GM12878 (cell line): ENCODE results near the gene UBAP2. TPM values are rescaled to one million over a fixed set of nuclear protein-coding genes. Genes with fewer than 3 reads are reported as not detected.
A peak's percentile ranks its signal among the peaks of the same experiment; 100 is the strongest.

Experiments used
- ATAC-seq: fragments of 200-7000 bp; cut with Tn5 transposase; 3 replicates; pipeline ENCODE4 v1.9.1; 2020; ENCODE audit warnings: mild to moderate bottlenecking, moderate library complexity
- Bru-seq: library from RNA; stranded (reverse); fragments of 400-500 nt; gene quantifications from one replicate; lab custom pipeline; 2021; lab: Mats Ljungman, UMichigan
- BruChase-seq, 2 experiments: library from RNA; stranded (reverse); fragments of 400-500 nt; gene quantifications; one replicate each; lab custom pipeline; 2021; lab: Mats Ljungman, UMichigan
- BruUV-seq: library from RNA; stranded (reverse); fragments of 400-500 nt; replicated peaks from 2 replicates; lab custom pipeline; 2021; lab: Mats Ljungman, UMichigan
- CTCF ChIA-PET: fragments of 300-600 bp; sonication (Branson Sonifier 250); formaldehyde crosslinking; extraction: SDS; loops from one replicate; lab custom pipeline; 2021; ENCODE audit warnings: inconsistent platforms; lab: Yijun Ruan, JAX
- POLR2A ChIA-PET: fragments of 350-600 bp; formaldehyde crosslinking; extraction: SDS; loops from one replicate; lab custom pipeline; 2021; ENCODE audit warnings: inconsistent platforms; lab: Charles Lee
- RAD21 ChIA-PET: fragments of 300-600 bp; sonication (Branson Sonifier 250); formaldehyde crosslinking; loops from one replicate; lab custom pipeline; 2023; ENCODE audit warnings: antibody characterized with exemption; ENCODE audit not compliant: unreplicated experiment; lab: Charles Lee
- SMC1A ChIA-PET: fragments of 300-600 bp; sonication (Branson Sonifier 250); formaldehyde crosslinking; loops from one replicate; lab custom pipeline; 2023; ENCODE audit not compliant: unreplicated experiment, uncharacterized antibody; lab: Charles Lee
- DNase-seq: peaks from one replicate; pipeline ENCODE4 v3.0.0-alpha.2; 2011; ENCODE audit warnings: low read depth, low spot score
- FAIRE-seq: peaks from 3 replicates; lab custom pipeline; 2011; peaks lifted over from hg19 to GRCh38; lab: Jason Lieb, UNC
- H2AFZ ChIP-seq: 2 replicates; pipeline ENCODE4 v1.6.0; 2011; ENCODE audit warnings: low read depth, low read length, control low read depth; ENCODE audit not compliant: control insufficient read depth
- H3K27ac ChIP-seq: 2 replicates; pipeline ENCODE4 v1.5.1; 2011; ENCODE audit warnings: control low read depth; ENCODE audit not compliant: control insufficient read depth, insufficient read depth
- H3K27me3 ChIP-seq, 2 experiments: replicated peaks in 1 of 2; 2 replicates each; pipeline versions ENCODE4 v1.6.0 to v1.6.1; 2011; ENCODE audit warnings: low read length in 1 of 2; ENCODE audit not compliant: control insufficient read depth in 2 of 2, insufficient read depth in 2 of 2
- H3K36me3 ChIP-seq, 2 experiments: 2 replicates each; pipeline ENCODE4 v1.5.1; 2011; ENCODE audit warnings: low read length in 1 of 2; ENCODE audit not compliant: control insufficient read depth in 2 of 2, insufficient read depth in 2 of 2
- H3K4me1 ChIP-seq: 2 replicates; pipeline ENCODE4 v1.6.1; 2011; ENCODE audit warnings: mild to moderate bottlenecking, low read length, moderate library complexity, mixed read lengths; ENCODE audit not compliant: control insufficient read depth, insufficient read depth
- H3K4me2 ChIP-seq: 2 replicates; pipeline ENCODE4 v1.6.0; 2011; ENCODE audit warnings: control low read depth; ENCODE audit not compliant: control insufficient read depth, insufficient read depth
- H3K4me3 ChIP-seq: fragments of 200-600 bp; sonication (generic); 2 replicates; pipeline ENCODE4 v1.5.1; 2016
- H3K79me2 ChIP-seq: 2 replicates; pipeline ENCODE4 v1.6.0; 2011; ENCODE audit warnings: low read length; ENCODE audit not compliant: control insufficient read depth, insufficient read depth
- H3K9ac ChIP-seq: 2 replicates; pipeline ENCODE4 v1.8.0; 2011; ENCODE audit warnings: low read length, control low read depth, mixed read lengths; ENCODE audit not compliant: control insufficient read depth, insufficient read depth
- H3K9me3 ChIP-seq: replicated peaks from 3 replicates; pipeline ENCODE4 v1.5.1; 2011; ENCODE audit warnings: mild to moderate bottlenecking, low read length; ENCODE audit not compliant: control insufficient read depth, insufficient read depth
- H4K20me1 ChIP-seq: 2 replicates; pipeline ENCODE4 v1.6.0; 2011; ENCODE audit not compliant: control insufficient read depth, insufficient read depth
- ETV6 ChIP-seq, 2 experiments: fragments of 450-650 bp in 1 of 2; IDR thresholded peaks in 1 of 2; conservative IDR thresholded peaks in 1 of 2; 2 replicates each; pipeline ENCODE4 v1.6.1; 2014; ENCODE audit warnings: antibody characterized with exemption in 1 of 2, borderline replicate concordance in 1 of 2, low read depth in 1 of 2, mild to moderate bottlenecking in 1 of 2, moderate library complexity in 1 of 2
- EZH2 ChIP-seq: IDR thresholded peaks from 2 replicates; pipeline ENCODE4 v1.6.1; 2012; ENCODE audit warnings: low read depth, mild to moderate bottlenecking, control low read depth, inconsistent platforms, low read length, borderline replicate concordance; ENCODE audit not compliant: control insufficient read depth
- JUND ChIP-seq: IDR thresholded peaks from 2 replicates; pipeline ENCODE4 v1.6.1; 2012; ENCODE audit warnings: low read depth, mild to moderate bottlenecking, low read length, improper control_type of control experiment, moderate library complexity
- KAT2A ChIP-seq: conservative IDR thresholded peaks from 2 replicates; pipeline ENCODE4 v1.6.1; 2011; ENCODE audit warnings: low read depth, low read length; ENCODE audit not compliant: control insufficient read depth
- RAD51 ChIP-seq: fragments of 450-650 bp; IDR thresholded peaks from 2 replicates; pipeline ENCODE4 v1.6.1; 2016; ENCODE audit warnings: moderate library complexity, mild to moderate bottlenecking, inconsistent platforms
- RBBP5 ChIP-seq: fragments of 200-600 bp; sonication (generic); conservative IDR thresholded peaks from 2 replicates; pipeline ENCODE4 v1.6.1; 2016
- RFX5 ChIP-seq: IDR thresholded peaks from 2 replicates; pipeline ENCODE4 v1.6.1; 2011; ENCODE audit warnings: low read depth, low read length, improper control_type of control experiment
- TCF12 ChIP-seq: IDR thresholded peaks from 2 replicates; pipeline ENCODE4 v1.6.1; 2011; ENCODE audit warnings: low read depth, mild to moderate bottlenecking, low read length
- ZNF274 ChIP-seq: IDR thresholded peaks from one replicate; pipeline ENCODE4 v1.8.0; 2011; ENCODE audit not compliant: insufficient read length, insufficient read depth
- WGBS: methylation state at CpG from one replicate; pipeline ENCODE4 v1.1.6; 2016; ENCODE audit warnings: low lambda C conversion rate; ENCODE audit not compliant: insufficient replicate concordance, insufficient coverage; ENCODE audit errors: missing lambda C conversion rate; 5-methylcytosine and 5-hydroxymethylcytosine counted together
- in situ Hi-C: fragments of 300-500 bp; cut with MboI; formaldehyde crosslinking; loops from 9 replicates; pipeline ENCODE4 v1.14.3; 2018; ENCODE audit warnings: mixed read lengths
- intact Hi-C: fragments of 100-400 bp; cut with micrococcal nuclease; formaldehyde crosslinking; loops from one replicate; pipeline ENCODE4 v1.14.2; 2022; ENCODE audit not compliant: unreplicated experiment
- long read RNA-seq, 2 experiments: library from polyadenylated mRNA; unstranded; transcript quantifications; one replicate each; pipeline ENCODE4 v2.0.0, GENCODE V29; 2019 to 2020
- polyA minus RNA-seq, 3 experiments: library from RNA; depleted of rRNA, polyadenylated mRNA; stranded (reverse); fragments of >200 nt; gene quantifications; 2 replicates each; pipeline ENCODE4 v1.2.3, GENCODE V29; 2011
- polyA plus RNA-seq, 11 experiments: library from polyadenylated mRNA; depleted of rRNA in 4 of 11; unstranded in 6 of 11; stranded (reverse) in 5 of 11; fragments of >200 nt; fragmentation: Nextera tagmentation in 4 of 11; fragmentation: Illumina TruSeq in 1 of 11; extraction: Ambion mirVana in 4 of 11; extraction: Trizol in 1 of 11; gene quantifications; 1 replicate in 1 of 11; 2 replicates in 10 of 11; pipeline versions ENCODE4 v1.2.1 to v1.2.3, GENCODE V29; 2011 to 2016; ENCODE audit warnings: inconsistent platforms in 2 of 11, missing spikeins in 2 of 11, low read depth in 1 of 11
- total RNA-seq, 4 experiments: library from RNA; depleted of rRNA in 3 of 4; stranded (reverse); fragments of >200 nt in 3 of 4; fragmentation: Illumina TruSeq in 1 of 4; extraction: Trizol in 1 of 4; gene quantifications; 2 replicates each; pipeline versions ENCODE4 v1.2.1 to v1.2.3, GENCODE V29; 2013 to 2021
- TF ChIP-seq, protein P1 (sequence below): IDR thresholded peaks from 2 replicates; pipeline ENCODE4 v1.6.1; 2011; ENCODE audit warnings: mild to moderate bottlenecking, low read depth, low read length, moderate library complexity; ENCODE audit not compliant: insufficient replicate concordance

UBAP2 gene, protein sequence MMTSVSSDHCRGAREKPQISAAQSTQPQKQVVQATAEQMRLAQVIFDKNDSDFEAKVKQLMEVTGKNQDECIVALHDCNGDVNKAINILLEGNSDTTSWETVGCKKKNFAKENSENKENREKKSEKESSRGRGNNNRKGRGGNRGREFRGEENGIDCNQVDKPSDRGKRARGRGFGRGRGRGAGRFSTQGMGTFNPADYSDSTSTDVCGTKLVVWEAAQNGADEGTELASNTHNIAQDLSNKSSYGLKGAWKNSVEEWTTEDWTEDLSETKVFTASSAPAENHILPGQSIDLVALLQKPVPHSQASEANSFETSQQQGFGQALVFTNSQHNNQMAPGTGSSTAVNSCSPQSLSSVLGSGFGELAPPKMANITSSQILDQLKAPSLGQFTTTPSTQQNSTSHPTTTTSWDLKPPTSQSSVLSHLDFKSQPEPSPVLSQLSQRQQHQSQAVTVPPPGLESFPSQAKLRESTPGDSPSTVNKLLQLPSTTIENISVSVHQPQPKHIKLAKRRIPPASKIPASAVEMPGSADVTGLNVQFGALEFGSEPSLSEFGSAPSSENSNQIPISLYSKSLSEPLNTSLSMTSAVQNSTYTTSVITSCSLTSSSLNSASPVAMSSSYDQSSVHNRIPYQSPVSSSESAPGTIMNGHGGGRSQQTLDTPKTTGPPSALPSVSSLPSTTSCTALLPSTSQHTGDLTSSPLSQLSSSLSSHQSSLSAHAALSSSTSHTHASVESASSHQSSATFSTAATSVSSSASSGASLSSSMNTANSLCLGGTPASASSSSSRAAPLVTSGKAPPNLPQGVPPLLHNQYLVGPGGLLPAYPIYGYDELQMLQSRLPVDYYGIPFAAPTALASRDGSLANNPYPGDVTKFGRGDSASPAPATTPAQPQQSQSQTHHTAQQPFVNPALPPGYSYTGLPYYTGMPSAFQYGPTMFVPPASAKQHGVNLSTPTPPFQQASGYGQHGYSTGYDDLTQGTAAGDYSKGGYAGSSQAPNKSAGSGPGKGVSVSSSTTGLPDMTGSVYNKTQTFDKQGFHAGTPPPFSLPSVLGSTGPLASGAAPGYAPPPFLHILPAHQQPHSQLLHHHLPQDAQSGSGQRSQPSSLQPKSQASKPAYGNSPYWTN
- total RNA-seq (2013; cell fraction: nucleolus; rRNA removed), result 114 and 119 TPM in 2 replicates
- total RNA-seq (2014; rRNA removed), result 22.0 and 22.3 TPM in 2 replicates
- total RNA-seq (2014; rRNA removed; fragmentation: Illumina TruSeq; extraction: Trizol), result 20.3 and 21.9 TPM in 2 replicates
- 45.3 and 48.2 TPM in 2 replicates for total RNA-seq (2021)
- polyA plus RNA-seq (2011; ENCODE audit: low read depth), result 17.8 TPM
- polyA plus RNA-seq (2011; rRNA removed), result 9.5 and 22.5 TPM in 2 replicates
- 21.6 and 21.9 TPM in 2 replicates for polyA plus RNA-seq (2011; cell fraction: cytosol; rRNA removed)
- 60.3 and 61.3 TPM in 2 replicates for polyA plus RNA-seq (2011; cell fraction: nucleus; rRNA removed)
- polyA plus RNA-seq (2012), result 22.6 and 23.5 TPM in 2 replicates
- 36.9 and 37.2 TPM in 2 replicates for polyA plus RNA-seq (2014; fragmentation: Illumina TruSeq; extraction: Trizol)
- polyA plus RNA-seq (2014; fragmentation: Nextera tagmentation; extraction: Ambion mirVana), result 10 to 100 TPM in 1 of 2 experiments, 1 to 10 TPM in 1; 8.5 to 11.4 TPM
- 33.7 and 36.2 TPM in 2 replicates for polyA plus RNA-seq (2014; rRNA removed)
- polyA plus RNA-seq (2016; fragmentation: Nextera tagmentation; extraction: Ambion mirVana), result 10 to 100 TPM; 38.7 to 42.5 TPM
- 24.5 and 27.9 TPM in 2 replicates for polyA minus RNA-seq (2011; rRNA and poly(A)+ RNA removed)
- polyA minus RNA-seq (2011; cell fraction: cytosol; rRNA and poly(A)+ RNA removed), result 11.0 and 15.0 TPM in 2 replicates
- polyA minus RNA-seq (2011; cell fraction: nucleus; rRNA and poly(A)+ RNA removed), result 18.9 and 36.1 TPM in 2 replicates
- percentile 79 among the genes with signal in this experiment for Bru-seq, nascent RNA
- BruChase-seq, experiment 1, labeled RNA remaining after a 6-hour chase, result percentile 85 among the genes with signal in this experiment
- percentile 85 among the genes with signal in this experiment for BruChase-seq, experiment 2, labeled RNA remaining after a 2-hour chase
- long read RNA-seq, experiment 1, full-length matches to known transcripts, result 3 of 11 reads
- long read RNA-seq, experiment 1, partial matches to known transcripts, result 5 of 11 reads
- long read RNA-seq, experiment 1, other reads (novel, unspliced or antisense), result 3 of 11 reads
- long read RNA-seq, experiment 2, partial matches to known transcripts, result 10 of 16 reads
- long read RNA-seq, experiment 2, other reads (novel, unspliced or antisense), result 6 of 16 reads

DNA sequence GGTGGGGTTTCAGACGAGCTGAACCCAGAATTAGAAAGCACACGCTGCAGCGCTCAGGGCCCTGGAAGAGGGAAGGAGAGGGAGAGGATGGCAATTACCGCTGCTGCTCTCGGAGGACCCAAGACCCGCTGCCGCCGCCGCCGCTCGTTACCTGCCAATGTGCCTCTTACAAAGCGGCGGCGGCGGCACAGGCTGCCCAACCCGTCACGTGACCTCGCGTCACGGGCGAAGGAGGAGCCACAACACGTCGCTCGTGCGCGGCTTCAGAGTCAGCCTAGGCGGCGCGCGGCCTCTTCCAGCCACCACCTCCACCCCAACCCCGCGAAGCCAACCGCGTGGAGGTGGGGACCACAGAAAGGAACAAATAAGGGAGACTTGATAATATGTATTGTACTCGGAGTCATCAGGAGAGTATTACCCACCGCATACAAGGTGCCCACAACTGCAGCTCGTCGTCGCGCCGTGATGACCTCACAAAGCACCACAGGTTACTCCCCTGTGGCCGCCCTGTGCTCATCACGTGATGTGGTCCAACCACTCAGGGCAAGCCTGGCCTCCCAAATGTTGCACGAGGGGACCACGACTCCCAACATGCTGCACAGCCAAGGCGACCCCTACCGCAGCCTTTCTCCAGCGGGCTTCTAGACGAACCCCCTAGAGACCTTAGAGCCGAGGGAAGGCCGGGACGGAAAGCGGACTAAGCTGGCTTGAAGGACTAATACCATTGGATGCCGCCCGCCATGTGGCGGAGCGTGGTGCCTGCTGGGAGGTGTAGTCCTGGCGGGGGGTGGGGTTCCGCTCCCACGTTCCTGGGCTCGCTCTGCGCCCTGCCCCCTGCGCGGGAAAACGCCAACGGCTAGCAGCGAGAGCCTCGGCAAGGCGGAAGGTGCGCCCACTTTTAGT, at the start of gene UBAP2:
Gene UBAP2 (minus strand): TSS at position 161 of the 903 bp plus-strand sequence. CDS start 31,739 bp downstream, outside the sequence.
- ChIA-PET SMC1A (interaction anchor here (0.6 to 1.1 kb wide), 3 partner anchors 20 to 204 kb away, joined by 3 read pairs; no protein-coding TSS in a partner anchor), POLR2A (interaction anchor here (0.5 to 1.6 kb wide), 6 partner anchors 24 to 279 kb away, joined by 3 to 9 read pairs (median 3); partner anchors contain the start of gene UBAP1), RAD21 (interaction anchor here (0.8 to 1.9 kb wide), 4 partner anchors 24 to 69 kb away, joined by 3 to 4 read pairs (median 3); no protein-coding TSS in a partner anchor), CTCF (interaction anchor here (3.7 kb wide), 1 partner anchor 24 kb away, joined by 21 read pairs; no protein-coding TSS in a partner anchor)
- Histone ChIP-seq H2AFZ (peak within 1 kb of the TSS; percentile 100), H3K9ac (peak within 1 kb of the TSS; percentile 67), H3K79me2 (peaks cover 43% of the 10 kb centered on the region), H3K4me1 (peaks cover 9% of the 10 kb centered on the region), H3K36me3 (no peaks in the 10 kb centered on the region), H4K20me1 (no peaks in the 10 kb centered on the region), H3K9me3 (no peaks in the 10 kb centered on the region), H3K27me3 (no peaks in the 10 kb centered on the region), H3K27ac (peak within 1 kb of the TSS; percentile 96), H3K4me2 (peak within 1 kb of the TSS; percentile 82), H3K4me3 (peak within 1 kb of the TSS; percentile 85)
- in situ Hi-C loops, result no loop called here
- 1% methylated on average over 65 of the region's 70 CpGs for WGBS
- BruUV-seq, result no TSS peak
- DNase-seq (peak; percentile 95), ATAC-seq (peak; percentile 86), FAIRE-seq (peak; percentile 86)
- intact Hi-C loops, result no loop called here
- TF ChIP-seq EZH2, result no peak
- peak; percentile 75 for TF ChIP-seq TCF12
- no peak for TF ChIP-seq JUND
- TF ChIP-seq, protein P1, sequence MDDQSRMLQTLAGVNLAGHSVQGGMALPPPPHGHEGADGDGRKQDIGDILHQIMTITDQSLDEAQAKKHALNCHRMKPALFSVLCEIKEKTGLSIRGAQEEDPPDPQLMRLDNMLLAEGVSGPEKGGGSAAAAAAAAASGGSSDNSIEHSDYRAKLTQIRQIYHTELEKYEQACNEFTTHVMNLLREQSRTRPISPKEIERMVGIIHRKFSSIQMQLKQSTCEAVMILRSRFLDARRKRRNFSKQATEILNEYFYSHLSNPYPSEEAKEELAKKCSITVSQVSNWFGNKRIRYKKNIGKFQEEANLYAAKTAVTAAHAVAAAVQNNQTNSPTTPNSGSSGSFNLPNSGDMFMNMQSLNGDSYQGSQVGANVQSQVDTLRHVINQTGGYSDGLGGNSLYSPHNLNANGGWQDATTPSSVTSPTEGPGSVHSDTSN, result no peak
- TF ChIP-seq RFX5, result no peak
- peak; percentile 99 for TF ChIP-seq RAD51
- no peak for TF ChIP-seq ZNF274
- TF ChIP-seq RBBP5, result no peak
- no peak for TF ChIP-seq KAT2A
- peak in 1 of 2 experiments; percentile 17; a peak in 1 of 4 replicates for TF ChIP-seq ETV6 (conservative IDR thresholded peaks at IDR 0.05 in 1 of 2, IDR thresholded peaks at IDR 0.05 in 1 of 2; ENCODE audit: borderline replicate concordance in 1 of 2, low read depth in 1 of 2)
